HG02588 (cell line): ENCODE results near the gene IRAK1BP1.
"Not testable (repeated sequence)": the region's sequence is repeated elsewhere in the genome, so short reads cannot be mapped to it uniquely, and the experiment has no call there.

ENCODE experiments used
- ATAC-seq: cut with Tn5 transposase; IDR thresholded peaks from one replicate; pipeline ENCODE4 v1.9.1; 2021; ENCODE audit warnings: mild to moderate bottlenecking, moderate library complexity; ENCODE audit not compliant: unreplicated experiment

The IRAK1BP1 gene

DNA sequence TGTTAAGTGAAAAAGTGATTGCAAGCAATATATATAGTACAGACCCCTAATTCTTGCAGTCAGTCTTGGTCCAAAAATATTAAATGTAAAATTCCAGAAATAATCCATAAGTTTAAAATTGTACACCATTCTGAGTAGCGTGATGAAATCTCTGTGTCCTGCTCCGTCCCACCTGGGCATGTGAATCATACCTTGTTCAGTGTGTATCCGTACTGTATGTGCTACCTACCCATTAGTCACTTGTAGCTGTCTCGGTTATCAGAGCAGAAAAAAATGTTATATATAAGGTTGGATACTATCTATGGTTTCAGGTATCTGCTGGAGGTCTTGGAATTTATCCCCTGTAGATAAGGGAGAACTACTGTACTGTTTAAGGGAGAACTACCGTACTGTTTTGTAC lies 16.3 kb downstream of the IRAK1BP1 start:
- no peak for ATAC-seq

DNA sequence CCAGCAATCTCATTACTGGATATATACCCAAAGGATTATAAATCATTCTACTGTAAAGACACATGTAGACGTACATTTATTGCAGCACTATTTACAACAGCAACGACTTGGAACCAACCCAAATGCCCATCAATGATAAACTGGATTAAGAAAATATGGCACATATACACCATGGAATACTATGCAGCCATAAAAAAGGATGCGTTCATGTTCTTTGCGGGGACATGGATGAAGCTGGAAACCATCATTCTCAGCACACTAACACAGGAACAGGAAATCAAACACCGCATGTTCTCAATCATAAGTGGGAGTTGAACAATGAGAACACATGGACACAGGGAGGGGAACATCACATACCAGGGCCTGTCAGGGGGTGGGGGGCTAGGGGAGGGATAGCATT lies 22.6 kb downstream of the IRAK1BP1 start:
- ATAC-seq = not testable (repeated sequence)

DNA sequence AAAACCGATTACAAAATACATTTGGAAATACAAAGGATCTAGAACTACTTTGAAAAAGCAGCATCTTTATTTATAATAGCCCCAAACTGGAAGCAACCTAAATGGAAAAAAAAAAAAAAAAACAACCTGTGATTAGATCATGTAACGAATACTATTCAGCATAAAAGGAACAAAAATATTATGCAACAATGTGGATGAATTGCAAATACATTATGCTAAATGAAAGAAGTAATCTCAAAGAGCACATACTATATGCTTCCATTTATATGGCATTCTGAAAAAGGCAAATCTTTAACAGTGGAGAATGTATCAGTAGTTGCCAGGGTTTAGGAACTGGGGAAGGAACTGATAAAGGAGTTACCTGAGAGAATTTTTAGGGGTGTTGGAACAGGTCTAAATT lies 28.9 kb downstream of the IRAK1BP1 start:
- no peak for ATAC-seq

DNA sequence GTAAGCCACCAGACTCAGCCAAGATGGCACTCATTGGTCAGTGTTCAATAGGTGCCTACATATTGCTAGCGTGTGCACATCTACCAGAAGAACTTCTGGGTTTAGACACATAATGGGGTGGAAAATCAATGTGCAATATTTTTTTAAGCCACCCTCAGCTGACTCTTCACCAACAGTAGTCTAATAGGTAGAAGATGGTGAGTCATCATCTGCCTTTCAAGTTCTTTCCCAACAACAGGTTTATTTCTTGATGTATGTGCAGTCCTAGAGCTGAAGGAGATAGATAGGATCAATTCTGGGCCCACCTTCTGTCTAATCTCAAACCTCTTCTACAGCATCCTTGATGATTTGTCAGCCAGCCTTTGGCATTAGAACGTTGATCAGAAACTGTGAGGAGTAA lies 41.3 kb downstream of the IRAK1BP1 start:
- no peak for ATAC-seq

DNA sequence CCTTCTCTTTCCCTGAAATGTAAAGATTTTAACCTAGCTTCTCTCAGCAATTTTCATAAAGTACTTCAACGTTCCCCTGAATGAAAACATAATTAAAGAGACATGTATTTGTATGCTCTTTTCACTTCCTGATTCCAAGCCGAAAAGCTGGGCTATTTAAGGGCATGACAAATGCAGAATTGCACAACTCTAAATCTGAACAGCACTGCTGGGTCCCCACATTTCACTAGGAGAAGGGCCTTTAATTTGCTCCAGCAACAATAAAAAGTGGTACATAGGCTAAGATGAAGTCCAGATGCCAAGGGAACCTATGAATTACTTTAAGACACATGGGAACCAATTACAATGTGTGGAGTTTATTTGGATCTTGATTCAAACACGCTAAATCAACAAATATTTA lies 42.0 kb downstream of the IRAK1BP1 start:
- ATAC-seq = no peak

DNA sequence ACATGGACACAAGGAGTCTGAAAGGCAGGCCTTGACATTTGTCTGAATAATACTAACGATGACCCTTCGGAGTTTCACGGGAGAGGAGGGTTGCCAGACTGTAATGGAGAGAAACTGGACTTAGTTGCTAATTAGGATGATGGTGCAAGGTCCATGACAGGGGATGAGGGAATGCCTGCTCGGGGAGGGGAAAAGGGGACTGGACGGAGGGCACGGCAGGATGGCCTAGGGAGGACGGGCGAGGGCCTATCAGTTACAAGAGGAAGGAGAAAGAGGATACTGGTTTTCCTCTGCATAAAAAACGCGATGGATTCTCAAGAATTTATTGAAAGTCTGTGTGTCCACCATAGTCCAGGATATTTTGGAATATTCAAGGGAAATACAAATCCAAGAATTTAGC lies 42.7 kb downstream of the IRAK1BP1 start:
- ATAC-seq = no peak

DNA sequence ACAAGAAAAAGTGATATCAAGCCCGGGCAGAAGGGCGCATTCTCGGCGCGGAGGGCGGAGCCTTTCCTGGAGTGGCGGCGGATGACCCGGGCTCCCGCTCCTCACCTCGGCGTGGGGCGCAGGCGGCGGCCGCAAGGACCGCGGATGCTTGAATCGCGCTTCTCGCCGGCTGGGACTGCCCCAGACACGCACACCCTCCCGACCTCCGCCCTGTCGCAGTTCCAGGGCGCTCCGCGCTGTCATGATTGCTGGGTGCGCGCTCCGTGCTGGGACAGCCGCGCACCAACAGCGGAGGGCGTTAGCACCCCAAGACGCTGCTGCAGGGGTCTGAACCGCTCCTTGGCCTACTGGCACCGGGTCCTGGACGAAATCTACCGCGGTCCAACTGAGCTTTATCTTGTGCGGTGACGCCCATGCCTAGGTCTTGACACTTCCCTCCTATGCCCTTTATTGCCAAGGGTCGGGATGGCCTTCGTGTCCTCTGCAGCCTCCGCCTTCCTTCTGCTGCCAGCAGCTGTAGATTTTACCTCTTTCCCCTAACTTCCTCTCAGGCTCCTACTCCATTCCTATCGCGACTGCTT lies 43.3 kb downstream of the IRAK1BP1 start:
- peak; percentile 57 for ATAC-seq

DNA sequence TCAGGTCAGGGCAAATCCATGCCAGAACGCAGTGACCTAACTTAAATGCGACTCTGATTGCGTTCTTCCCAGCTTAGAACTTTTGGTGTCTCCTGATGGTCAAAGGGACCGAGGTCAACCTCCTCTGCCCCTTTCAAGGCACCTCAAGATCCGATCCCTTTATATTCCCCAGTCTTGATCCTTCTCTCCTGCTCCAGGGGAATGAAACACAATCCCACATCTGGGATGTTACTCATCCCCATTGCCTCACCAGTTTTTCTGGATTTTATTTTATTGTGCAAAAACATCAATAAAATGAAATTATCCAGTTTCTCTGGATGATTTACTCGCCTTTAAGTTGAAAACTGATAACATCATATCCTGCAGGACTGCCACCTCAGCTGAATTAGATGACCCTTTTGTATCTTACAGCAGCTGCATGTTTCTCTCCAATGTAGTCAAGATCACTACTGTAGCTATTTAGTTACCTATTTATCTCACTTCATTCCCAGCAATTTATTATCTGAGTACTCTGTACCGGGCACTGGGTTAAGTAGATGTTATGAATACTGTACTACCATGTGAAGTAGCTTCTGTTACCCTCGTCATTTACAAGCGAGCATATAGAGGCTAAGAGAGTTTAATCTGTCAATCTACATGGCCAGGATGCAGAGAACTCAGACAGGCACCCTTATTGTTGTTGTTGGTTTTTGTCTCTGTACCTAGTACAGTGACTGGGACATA lies 44.0 kb downstream of the IRAK1BP1 start:
- ATAC-seq = no peak

DNA sequence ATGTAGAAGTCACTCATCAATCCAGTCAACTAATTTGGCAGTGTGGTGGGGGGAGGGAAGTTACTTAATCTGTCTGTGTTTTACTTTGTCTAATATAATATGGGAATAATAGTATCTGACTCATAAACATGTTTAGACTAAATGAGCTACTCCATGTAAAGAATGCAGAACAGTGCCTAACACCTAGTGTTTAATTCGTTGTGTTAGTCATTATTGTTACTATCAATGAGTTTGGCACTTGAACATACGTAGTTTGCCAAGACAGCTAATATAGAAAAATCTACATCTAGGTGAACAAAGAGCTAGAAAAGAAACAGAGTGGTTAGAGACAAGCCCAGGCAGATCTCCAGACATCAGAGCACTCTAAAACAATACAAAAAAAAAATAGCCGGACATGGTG lies 49.1 kb downstream of the IRAK1BP1 start:
- no peak for ATAC-seq

DNA sequence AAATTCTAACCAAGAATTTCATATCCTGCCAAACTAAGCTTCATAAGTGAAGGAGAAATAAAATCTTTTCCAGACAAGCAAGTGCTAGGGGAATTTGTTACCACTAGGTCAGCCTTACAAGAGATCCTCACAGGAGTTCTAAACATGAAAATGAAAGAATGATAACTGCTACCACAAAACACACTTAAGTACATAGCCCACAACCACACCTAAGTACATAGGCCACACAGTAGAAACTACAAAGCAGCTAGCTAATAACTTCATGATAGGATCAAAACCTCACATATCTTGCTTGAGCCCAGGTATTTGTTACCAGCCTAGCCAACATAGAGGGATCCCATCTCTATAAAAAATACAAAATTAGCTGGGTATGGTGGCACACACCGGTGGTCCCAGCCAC lies 50.4 kb downstream of the IRAK1BP1 start:
- ATAC-seq = no peak

DNA sequence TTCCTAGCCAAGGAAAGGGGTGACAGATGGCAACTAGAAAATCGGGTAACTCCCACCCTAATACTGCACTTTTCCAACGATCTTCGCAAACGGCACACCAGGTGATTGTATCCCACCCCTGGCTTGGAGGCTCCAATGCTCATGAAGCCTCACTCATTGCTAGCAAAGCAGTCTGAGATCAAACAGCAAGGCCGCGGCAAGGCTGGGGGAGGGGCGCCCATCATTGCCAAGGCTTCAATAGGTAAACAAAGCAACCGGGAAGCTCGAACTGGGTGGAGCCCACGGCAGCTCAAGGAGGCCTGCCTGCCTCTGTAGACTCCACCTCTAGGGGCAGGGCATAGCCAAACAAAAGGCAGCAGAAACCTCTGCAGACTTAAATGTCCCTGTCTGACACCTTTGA lies 53.8 kb downstream of the IRAK1BP1 start:
- ATAC-seq = not testable (repeated sequence)

DNA sequence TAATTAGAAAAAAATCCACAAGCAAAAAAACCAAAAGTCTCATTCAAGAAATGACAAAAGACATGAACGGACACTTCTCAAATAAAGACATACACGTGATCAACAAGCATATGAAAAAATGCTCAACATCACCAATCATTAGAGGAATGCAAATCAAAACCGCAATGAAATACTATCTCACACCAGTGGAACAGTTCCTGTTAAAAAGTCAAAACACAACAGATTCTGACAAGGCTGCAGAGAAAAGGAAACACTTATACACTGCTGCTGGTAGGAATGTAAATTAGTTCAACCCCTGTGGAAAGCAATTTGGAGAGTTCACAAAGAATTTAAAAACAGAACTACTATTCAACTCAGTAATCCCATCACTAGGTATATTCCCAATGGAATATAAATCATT lies 58.0 kb downstream of the IRAK1BP1 start:
- ATAC-seq = no peak

DNA sequence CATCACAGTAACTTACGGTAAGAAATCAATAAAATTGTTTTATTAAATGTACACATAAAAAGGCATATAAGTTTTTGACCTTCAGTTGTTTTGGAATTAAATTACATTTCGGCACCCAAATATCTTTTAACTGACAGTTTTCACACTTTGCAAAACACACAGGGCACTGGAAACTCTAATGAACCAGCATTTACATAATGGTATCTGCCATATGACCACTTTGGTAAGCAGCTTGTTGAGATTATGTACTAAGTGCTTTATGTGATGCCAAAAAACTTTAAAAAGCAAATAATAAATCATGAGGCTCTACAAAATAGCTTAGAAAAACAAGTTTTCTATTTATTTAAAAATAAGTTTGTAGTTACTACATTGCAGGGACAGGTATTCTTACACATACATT lies 68.2 kb downstream of the IRAK1BP1 start:
- ATAC-seq = no peak

DNA sequence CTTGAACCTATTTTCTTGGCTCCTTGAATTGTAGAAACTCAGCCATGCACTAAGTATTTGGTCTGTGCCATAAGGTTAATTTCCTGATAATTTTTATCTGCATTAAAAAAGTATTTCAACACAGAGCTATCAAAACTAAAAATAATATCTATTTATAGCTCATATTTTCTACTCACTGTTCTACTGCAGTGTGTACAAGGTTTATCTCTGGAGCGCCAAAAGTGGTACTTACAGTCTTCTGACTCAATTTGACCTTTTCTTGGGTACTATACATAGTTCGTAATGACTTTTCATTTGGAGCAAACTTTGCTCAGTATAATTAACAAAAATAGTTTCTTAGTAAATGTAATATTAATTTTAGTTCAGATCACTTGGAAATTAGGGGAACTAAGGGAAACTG lies 69.2 kb downstream of the IRAK1BP1 start:
- no peak for ATAC-seq

DNA sequence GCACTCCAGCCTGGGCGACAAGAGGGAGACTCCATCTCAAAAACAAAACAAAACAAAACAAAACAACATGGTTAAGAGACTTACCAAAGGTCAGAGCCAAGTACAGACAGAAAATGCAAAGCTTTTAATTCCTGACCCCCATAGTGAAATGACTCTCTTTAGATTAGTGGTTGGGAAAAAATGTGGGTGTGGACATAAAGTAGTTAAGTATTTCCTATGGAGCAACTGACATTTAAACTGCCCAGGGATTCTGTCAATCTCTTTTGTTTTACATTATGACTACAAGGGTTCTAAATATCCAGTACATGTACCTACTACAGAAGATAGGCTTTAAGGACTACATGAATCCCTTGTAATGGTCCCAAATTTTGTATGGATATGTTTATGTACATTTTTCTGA lies 75.1 kb downstream of the IRAK1BP1 start:
- no peak for ATAC-seq

DNA sequence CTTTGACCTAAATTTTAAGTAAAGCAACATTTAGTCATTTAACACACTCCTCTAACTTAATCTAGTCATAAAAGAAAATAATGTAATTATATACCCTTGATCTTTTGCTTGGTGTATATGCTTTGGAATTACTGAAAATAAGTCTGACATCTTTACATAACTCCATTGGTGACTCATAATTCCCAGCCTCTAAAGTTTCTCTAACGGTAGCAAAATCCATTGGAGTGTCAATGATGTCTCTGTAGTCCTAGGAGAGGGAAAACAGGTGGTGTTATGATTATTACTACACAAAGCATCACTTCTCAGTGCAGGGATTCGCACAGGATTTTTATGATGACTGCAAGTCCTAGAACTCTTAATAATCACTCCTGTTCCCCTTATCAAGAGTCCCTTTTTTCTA lies 80.2 kb downstream of the IRAK1BP1 start:
- no peak for ATAC-seq

DNA sequence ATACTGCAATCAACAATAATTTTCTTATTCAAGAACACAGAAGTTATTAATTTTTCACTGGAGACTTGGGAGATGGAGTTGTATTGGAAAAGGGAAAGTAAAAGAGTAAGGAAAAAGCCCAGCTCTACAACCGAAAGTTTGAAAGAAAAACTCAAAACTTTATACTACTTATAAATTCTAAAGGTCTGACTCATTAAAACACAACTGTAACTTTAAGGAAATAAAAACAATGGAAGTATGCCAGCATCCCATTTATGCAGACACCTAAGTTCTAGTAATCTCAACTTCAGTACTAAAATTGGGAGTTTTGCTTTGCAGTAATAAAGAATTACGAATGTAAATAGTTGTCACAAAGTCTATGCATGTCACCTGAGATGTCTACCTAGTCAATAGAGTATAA lies 80.6 kb downstream of the IRAK1BP1 start:
- ATAC-seq = no peak

DNA sequence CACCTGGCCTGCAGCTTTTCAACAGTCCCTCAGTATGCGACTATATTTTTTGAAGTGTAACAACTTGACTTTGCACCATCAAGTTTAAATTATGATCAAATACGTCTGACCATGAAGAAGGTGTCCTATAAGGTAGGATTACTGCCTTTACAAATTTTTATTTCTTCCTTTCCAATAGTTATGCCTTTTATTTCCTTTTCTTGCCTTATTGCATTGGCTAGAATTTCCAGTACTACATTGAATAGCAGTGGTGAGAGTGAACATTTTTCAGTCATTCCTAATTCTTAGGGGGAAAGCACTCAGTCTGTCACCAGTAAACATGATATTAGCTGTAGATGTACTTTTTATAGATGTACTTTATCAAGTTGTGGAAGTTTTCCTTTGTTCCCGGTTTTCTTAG lies 81.4 kb downstream of the IRAK1BP1 start:
- ATAC-seq = no peak

DNA sequence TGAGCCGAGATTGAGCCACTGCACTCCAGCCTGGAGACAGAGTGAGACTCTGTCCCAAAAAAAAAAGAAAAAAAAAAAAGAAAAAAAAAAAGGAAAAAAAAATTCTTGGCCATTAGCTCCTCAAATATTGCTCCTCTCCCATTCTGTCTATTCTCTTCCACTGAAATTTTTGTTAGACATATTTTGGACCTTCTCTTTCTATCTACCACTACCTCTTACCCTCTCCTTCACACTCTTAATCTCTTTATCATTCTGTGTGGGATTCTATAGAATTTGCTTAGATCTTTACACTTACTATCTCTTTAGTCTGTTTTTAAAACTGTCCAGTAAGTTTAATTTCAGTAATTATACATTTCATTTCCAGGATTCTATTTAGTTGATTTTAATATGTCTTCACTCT lies 85.0 kb downstream of the IRAK1BP1 start:
- ATAC-seq = no peak
